Stimulated activated CD4-positive, alpha-beta T cell treated with anti-CD3 and anti-CD28 coated beads, Interleukin-15, amount 100 ng/mL, for 1 hour (primary cell): ENCODE measurements around the gene LPGAT1.
"Not testable (repeated sequence)": the region's sequence is repeated elsewhere in the genome, so short reads cannot be mapped to it uniquely, and the experiment has no call there.

Source experiments
- DNase-seq, 2 donors: peaks; one replicate each; pipeline ENCODE4 v3.0.0-alpha.2; 2020; ENCODE audit warnings: low read depth in 1 of 2, low spot score in 1 of 2

The LPGAT1 gene

DNA sequence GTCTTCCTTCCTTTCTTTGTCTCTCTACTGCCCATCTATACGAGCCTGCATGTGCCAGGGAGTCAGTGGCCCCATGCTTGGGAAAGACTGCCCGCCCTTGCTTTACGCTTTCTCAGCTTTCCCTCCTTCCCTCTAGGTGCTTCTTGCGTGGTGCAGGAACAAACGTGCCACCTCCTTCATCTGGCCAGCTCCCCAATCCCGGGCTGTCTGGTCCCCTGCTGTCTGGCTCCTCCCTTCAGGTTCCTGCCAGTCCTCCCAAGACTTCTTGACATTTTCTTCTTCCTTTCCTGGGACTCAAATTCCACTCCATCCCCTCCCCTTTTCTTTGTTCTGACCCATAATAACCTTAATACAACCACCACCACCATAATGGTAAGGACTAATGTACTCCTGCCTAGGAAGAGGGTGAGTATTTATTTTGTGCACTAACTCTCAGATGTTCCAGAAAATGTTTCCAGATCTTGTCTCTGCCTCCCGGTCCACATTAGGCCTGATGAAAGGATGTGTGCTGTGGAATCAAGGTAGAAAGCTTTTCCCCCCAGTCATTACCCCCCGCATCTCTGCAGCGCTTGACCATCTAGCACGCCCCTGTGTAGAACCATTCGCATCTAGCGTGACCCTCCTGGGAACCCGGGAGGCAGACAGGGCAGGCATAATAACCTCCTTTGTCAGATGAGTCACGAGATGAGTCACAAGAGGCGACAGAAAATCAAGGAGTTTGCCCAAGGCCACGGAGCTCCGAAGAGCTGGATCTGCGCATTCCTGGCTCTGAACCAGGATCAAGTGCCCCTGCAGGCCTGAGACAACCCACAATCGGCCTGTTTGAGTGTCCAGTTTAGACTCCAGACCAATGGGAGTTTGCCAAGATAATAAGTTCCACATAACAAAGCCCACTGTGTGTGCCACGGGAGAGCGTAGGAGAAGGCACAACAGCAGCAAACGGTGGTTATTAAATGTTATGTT, 95.1 kb downstream of the LPGAT1 start:
- DNase-seq: no peak

DNA sequence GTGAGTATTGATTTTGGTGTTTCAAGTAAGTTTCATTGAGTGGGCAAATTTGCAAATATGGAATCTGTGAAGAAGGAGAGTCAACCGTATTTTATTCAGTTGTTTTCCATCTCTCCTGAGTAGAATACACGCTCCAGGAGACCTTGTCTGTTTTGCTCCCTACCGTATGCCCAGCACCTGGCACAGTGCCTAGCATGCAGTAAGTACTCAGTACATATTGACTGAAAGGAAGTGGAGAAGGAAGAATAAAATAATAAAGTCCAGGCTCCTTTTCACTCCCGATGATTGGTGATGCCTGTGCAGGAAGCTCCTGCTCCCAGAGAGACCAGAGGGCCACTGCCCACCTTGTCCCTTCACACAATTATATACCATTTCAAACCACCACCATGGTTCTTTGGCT, 95.8 kb downstream of the LPGAT1 start:
- no peak for DNase-seq

DNA sequence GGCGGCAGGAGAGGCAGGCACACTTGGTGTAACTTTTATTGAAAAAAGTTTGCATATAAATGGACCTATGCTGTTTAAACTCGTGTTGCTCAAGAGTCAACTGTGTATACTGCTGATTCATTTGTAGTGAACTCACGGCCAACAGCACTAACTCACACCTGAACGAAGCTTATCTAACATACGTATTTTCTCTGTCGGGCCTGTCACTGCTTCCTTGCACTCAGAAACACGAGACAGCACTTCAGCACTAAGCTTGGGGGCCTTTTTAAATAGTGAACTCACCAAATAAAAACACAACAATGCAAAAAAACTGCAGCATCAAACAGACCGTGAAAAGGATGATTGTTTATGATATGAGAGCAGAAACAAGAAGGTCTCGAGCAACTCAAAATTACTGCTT, 96.2 kb downstream of the LPGAT1 start:
- no peak for DNase-seq

DNA sequence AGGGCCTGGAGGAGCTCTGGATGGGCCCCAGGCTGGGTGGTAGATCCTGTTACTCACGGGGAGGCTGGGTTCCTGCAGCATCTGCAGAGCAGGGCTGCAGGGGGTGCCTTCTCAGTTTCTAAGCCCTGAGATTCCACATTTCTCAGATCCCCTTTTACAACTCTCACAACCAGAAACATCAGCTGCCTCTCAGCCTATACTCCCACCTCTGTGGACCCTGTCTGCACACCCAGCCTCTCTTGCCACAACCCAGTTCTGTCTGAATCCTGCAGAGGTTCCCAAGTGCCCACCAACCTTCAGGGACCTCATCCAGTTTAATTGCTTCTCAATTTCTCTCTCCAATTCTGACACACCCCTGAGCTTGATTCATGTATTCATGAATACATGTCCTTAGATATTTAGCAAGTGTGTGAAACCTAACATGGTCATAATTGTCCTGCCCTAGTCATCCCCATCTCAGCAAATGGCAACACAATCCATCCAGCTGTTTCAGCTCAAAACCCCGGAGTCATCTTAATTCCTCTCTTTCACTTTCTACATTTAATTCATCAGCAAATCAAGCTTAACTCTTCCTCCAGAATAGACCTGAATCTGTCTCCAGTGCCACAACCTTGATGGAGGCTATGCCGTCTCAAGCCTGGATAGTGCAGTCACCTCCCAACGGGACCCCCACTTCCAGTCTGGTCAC, 98.1 kb downstream of the LPGAT1 start:
- DNase-seq: no peak

DNA sequence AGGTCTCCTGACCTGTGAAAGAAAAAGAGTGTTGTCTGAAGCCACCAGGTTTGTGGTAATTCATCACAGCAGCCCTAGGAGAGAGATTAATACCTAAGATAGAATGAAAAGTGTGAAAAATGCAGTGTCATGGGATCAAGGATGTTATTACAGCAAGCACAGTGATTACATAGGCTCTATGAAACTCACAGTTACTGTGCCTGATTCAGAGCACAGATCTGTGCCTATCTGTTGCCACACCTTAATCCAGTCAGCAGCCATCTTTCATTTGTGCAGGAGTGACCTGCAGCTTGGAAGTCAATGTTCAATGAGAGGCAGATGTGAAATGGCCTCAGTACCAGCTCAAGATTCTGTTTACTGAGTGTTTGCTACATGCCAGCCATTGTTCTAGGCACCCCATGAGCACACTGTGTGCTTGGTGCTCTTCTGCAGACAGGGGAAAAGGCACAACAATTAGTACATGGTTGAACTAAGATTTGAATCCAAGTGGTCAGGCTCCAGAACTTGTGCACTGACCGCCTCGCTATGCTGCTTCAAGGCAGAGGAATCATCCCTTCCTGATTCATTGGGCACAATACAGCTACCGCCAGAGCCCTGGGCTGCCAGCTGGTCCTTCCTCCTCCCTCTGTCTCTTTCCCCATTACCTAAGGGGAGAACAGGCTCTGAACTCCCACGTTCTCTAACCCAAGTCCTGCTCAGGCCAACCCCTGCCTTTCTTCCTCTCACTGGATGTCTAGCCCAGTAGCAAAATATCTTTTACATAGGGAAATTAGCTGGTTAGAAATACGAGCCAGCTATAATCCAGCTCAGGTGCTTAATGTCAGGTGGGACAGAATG, 98.9 kb downstream of the LPGAT1 start:
- DNase-seq: no peak

DNA sequence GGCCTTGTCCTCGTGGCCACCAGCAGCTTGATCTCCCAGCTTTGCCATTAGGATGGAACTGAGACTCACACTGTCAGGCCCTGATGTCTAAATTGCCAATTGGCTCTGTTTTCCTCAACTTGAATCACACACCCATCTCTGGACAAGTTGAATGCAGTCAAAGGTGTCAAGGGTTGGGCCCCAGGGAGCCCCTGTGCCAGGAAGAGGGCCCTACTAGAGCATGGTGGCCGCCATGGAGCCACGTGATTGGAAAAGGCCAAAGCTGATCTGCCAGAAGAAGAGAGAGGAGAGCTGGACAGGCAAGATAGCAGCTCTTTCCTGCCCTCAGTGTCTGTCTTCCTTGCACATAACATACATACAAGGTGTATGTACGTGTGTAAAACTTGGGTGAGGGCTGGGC, 100.2 kb downstream of the LPGAT1 start:
- no peak for DNase-seq

DNA sequence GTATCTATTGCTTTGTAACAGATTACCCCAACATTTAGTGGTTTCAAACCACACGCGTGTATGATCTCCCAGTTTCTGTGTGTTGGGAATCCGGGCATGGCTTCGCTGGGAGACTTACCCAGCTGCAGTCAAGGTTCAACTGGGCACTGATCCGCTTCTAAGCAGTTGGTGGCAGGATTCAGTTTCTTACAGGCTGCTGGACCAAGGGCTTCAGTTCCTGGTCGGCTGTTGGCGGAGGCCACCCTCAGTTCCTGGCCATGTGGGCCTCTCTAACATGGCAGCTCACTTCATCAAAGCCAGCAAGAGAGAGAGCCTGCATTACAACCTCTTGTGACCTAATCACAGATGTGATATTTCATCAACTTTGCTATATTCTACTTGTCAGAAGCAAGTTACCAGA, 101.3 kb downstream of the LPGAT1 start:
- no peak for DNase-seq

DNA sequence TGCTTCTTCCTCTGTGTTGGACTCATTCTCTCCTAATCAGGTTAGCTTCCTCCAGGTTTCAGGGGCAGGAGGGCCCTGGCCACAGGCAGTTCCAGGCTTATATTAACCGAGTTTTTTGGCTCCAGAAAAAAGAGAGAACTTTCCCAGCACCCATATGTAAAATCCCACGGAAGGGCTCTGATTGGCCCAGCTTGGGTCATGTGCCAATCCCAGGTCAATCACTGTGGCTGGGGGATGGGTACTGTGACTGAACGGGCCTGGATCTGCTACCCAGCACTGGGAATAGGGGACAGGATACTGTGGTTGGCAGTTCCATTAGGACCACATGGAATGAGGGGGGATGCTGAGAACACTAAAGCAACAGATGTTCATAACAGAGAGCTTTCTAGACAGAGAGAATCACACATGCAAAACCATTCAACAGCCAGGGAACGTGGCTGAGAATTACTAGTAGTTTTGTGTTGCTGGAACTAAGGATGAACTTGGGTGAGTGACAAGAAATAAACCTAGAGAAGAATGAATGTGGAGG, 104.0 kb downstream of the LPGAT1 start:
- no peak for DNase-seq

DNA sequence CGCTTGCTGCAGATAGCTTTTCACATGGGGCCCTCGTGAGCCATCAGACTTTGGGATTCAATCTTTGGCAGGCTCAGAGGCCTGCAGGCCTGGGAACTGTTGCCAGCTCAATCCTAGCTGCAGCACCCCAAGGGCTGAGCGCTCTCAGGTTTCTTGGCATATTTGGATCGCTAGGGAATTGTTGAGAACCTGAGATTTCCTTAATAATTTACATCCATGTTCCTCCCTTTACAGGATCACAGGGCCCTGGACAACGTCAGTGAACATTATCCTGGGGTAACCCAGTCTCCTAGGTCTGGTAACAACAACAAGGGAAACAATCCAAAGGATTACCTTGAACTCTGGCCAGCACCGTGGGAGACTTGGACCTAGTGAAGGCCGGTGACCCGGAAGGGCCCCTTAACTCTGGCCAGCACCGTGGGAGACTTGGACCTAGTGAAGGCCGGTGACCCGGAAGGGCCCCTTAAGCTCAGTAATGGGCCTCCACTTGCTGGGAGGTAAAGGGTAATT, 105.8 kb downstream of the LPGAT1 start:
- no peak for DNase-seq

DNA sequence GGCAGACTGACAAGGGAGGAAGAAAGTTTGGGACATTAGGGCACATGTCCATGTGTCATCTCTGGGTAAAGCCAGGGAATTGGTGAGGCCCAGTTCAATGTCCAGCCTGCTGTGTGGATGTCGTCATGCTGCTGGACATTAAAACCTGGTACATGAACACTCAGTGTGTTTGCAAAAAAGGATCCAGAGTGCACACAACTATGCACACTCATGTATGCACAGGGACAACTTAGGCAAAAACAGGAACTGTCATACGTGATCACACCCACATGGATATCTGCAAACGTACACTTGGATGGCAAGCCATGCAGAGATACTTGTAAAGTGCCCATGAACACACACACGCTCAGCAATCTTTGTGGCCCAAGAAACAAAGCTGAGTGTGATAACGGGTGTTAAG, 107.3 kb downstream of the LPGAT1 start:
- DNase-seq: no peak

DNA sequence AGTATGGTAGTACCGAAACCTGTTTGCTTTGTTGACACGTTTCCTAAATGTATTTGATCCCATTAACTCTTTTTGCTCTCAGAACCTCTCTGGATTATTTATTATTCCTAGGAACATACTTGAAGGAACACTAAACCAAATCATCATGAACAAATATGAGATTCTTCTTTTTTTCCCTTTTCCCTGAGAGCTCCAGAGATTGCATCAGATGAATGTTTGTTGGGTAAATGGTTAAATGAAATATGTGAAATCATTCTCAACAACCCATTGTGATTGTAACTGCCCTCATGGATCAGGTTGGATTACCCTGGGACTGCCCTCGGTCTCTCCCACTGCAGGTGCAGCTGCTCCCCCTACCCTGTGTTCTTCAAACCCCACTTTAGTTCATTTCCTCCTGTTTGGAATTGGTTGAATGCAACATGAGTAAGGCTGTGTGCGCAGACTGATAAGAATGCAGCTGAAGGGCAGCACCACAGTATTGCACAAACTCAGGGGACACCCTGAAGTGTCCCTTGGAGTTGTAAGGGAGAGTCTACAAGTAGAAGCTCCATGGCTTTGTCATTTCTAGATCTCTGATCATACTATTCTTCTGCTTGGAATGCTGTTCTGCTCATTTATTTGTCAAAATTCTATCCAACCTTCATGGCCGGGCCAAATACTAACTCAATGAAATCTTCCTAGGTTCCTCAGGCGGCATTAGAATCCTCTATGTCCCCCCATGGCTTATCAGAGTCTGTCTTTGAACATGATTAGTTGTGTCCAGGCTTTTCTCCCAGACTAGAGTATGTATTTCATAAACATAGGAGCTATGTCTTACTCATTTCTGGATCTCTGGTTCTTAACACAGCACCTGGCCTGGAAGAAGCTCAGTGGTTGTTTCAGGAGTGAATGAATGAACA, 108.0 kb downstream of the LPGAT1 start:
- no peak for DNase-seq

DNA sequence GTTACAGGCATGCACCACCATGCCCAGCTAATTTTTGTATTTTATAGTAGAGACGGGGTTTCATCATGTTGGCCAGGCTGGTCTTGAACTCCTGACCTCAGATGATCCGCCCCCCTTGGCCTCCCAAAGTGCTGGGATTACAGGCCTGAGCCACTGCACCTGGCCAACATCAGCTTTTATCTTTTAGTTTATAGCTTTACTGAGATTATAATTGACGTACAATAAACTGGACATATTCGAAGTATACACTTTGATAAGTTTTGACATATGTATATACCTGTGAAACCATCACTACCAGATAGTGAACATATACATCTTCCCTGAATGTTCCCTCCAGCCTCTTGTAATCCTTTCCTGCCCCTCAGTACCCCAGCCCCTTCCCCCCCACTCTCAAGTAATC, 114.0 kb downstream of the LPGAT1 start:
- not testable (repeated sequence) for DNase-seq

DNA sequence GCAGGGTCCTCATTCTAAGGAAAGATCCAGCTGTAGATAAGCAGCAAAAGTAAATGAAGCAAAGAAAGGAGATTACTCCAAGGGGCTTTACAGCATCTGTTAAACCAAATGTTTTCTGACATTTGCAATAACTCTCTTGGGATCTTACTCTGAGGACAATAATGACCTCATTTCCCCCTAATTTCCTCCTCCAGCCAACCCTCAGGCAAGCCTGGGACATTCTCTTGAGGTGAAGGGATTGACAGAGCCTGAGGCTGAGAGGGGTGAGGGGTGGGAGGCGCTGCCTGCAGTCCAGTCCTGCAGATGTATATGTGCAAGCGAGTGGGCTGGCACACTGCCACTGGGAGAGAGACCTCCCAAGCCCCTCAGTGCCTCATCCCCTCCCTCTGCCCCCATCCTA, 114.6 kb downstream of the LPGAT1 start:
- no peak for DNase-seq

DNA sequence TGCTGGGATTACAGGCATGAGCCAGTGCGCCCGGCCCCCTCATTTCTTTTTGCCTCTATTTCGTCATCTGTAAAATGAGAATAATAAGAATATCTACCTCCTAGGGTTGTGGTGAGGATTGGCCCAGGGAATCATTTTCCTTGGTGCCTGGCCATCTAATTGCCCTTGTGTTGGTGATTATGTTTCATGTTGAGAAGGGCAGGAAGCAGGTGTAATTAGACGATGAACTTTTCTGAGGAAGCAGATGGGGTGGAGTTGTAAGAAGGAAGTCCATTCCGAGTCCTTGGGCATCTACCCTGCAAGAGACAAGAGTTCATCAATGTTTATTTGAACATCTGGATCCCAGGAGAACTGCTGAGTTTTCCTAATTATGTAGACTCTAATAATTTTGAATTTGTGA, 116.4 kb downstream of the LPGAT1 start:
- DNase-seq: no peak

DNA sequence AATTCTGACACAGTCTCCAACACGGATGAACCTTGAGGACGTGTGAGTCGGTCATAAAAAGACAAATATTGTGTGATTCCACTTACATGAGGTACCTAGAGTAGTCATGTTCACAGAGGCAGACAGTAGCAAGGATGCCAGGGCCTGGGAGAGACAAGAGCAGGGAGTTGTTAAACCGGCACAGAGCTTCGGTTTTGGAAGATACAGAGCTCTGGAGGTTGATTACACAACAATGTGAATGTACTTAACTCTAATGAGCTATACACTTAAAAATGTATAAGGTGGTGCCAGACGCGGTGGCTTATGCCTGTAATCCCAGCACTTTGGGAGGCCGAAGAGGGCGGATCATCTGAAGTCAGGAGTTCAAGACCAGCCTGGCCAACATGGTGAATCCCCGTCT, 117.3 kb downstream of the LPGAT1 start:
- DNase-seq: no peak

DNA sequence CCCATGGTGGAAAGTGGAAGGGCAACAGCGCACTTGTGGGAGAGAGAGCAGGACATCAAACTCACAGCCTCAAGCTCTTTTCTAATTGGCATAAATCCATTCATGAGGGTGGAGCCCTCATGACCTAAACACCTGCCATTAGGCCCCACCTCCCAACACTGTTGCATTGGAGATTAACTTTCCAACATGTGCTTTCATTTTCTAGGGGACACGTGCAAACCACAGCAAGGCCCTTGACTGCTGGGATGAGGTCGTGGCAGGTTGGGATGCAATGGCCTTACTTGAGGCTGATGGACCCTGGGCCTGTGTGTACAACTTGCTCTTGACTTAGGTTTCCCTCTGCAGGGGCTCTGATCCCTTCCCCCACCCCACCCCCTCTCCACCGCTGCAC, 119.3 kb downstream of the LPGAT1 start:
- no peak for DNase-seq

DNA sequence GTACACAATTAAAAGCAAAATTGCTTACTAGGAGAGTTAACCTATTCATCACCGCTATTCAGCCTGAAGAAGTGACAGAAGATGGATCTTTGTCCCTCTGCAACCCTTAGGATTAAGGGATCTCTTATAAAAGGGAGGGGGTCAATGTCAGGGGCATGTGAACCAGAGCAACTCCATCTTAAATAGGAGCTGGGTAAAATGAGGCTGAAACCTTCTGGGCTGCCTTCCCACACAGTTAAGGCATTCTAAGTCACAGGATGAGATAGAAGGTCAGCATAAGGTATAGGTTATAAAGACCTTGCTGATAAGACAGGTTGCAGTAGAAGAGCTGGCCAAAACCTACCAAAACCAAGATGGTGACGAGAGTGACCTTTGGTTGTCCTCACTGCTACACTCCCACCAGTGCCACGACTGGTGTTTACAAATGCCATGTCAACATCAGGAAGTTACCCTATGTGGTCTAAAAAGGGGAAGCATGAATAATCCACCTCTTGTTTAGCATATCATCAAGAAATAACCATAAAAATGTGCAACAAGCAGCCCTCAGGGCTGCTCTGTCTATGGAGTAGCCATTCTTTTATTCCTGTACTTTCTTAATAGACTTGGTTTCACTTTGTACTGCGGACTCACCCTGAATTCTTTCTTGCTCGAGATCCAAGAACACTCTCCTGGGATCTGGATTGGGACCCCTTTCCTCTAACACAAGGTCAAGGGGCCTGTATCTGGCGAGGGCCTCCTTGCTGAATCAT, 119.8 kb downstream of the LPGAT1 start:
- no peak for DNase-seq

DNA sequence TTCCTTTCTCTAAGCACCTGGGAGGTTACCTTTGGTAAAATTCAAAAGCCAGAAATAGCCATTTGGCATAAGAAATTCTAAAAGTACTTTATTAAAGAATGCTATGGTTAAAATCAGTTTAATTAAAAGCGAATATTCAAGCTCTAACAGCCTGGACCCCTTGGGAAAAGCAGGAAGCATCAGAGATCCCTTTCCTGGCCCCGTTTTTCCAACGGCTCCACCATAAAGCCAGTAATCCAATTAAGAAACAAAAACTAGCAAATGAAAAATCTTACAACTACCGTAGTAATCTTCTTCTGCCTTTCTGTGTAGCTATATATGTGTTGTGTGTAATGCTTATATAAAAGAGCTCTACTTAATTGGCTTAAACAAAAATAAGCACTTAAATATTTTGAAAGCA, 121.6 kb downstream of the LPGAT1 start:
- no peak for DNase-seq

DNA sequence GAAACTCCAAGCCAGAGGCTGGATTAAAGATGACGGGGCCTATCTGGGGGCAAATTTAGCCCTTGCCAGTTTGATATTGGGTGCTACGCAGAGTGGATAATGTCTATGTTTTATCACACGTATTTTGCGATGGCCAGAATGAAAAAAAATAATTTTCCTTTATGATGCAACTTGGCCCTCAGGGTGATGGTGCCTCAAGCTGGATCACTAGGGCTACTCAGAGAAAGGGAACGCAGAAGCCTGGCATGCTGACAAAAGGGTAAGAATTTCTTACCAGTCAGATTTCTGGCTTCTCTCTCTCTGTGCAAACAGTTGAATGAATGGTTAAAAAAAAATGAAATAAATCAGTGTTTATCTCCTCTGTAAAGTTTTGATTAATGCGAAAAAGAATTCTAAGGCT, 122.6 kb downstream of the LPGAT1 start:
- DNase-seq: no peak
